H1 (cell line): ENCODE results near the gene DOP1A. TPM values are rescaled to one million over a fixed set of nuclear protein-coding genes. Genes with fewer than 3 reads are reported as not detected.

Experiments
- CTCF ChIA-PET: fragments of 300-600 bp; sonication (Branson Sonifier 250); formaldehyde crosslinking; loops from one replicate; lab custom pipeline; 2021; ENCODE audit not compliant: partially characterized antibody; lab: Charles Lee
- POLR2A ChIA-PET: fragments of 300-600 bp; sonication (Branson Sonifier 250); formaldehyde crosslinking; loops from one replicate; lab custom pipeline; 2021; ENCODE audit warnings: inconsistent platforms; ENCODE audit not compliant: partially characterized antibody; lab: Charles Lee
- DNase-seq, 2 experiments: peaks; one replicate each; pipeline versions ENCODE4 v3.0.0 to v3.0.0-alpha.2; 2010 to 2022; ENCODE audit warnings: low spot score in 2 of 2, low read depth in 1 of 2, mixed read lengths in 1 of 2
- FAIRE-seq: peaks from 2 replicates; lab custom pipeline; 2011; peaks lifted over from hg19 to GRCh38; lab: Jason Lieb, UNC
- H2AFZ ChIP-seq: 2 replicates; pipeline ENCODE4 v1.8.1; 2012; ENCODE audit warnings: low read length, inconsistent platforms
- H2AK5ac ChIP-seq: 2 replicates; pipeline ENCODE4 v1.6.1; 2013; ENCODE audit warnings: low read depth, low read length
- H2BK120ac ChIP-seq: replicated peaks from 2 replicates; pipeline ENCODE3; 2013; ENCODE audit warnings: low read depth, low read length, inconsistent platforms
- H2BK12ac ChIP-seq: 2 replicates; pipeline ENCODE4 v1.6.1; 2013; ENCODE audit warnings: low read depth, low read length
- H2BK15ac ChIP-seq: 2 replicates; pipeline ENCODE4 v1.6.1; 2013; ENCODE audit warnings: low read length
- H2BK20ac ChIP-seq: 2 replicates; pipeline ENCODE4 v1.6.1; 2013; ENCODE audit warnings: low read length
- H2BK5ac ChIP-seq: 2 replicates; pipeline ENCODE4 v1.6.1; 2013; ENCODE audit warnings: low read depth, low read length
- H3K14ac ChIP-seq: 2 replicates; pipeline ENCODE4 v1.6.1; 2013; ENCODE audit warnings: inconsistent platforms; ENCODE audit not compliant: insufficient read length
- H3K18ac ChIP-seq: 2 replicates; pipeline ENCODE4 v1.6.1; 2013; ENCODE audit warnings: low read length; ENCODE audit errors: extremely low read depth
- H3K23ac ChIP-seq: 2 replicates; pipeline ENCODE4 v1.6.1; 2013; ENCODE audit warnings: inconsistent platforms; ENCODE audit not compliant: insufficient read length
- H3K23me2 ChIP-seq: 2 replicates; pipeline ENCODE4 v1.6.1; 2013; ENCODE audit warnings: low read depth, low read length
- H3K27ac ChIP-seq: 2 replicates; pipeline ENCODE4 v1.6.1; 2011; ENCODE audit warnings: low read depth, low read length, inconsistent platforms
- H3K27me3 ChIP-seq, 4 experiments: replicated peaks in 1 of 4; 1 replicate in 1 of 4; 2 replicates in 3 of 4; pipeline versions ENCODE4 v1.6.1 to v1.8.1; 2011 to 2013; ENCODE audit warnings: low read length in 3 of 4, mild to moderate bottlenecking in 3 of 4, inconsistent platforms in 2 of 4, mixed read lengths in 2 of 4, moderate library complexity in 1 of 4; ENCODE audit not compliant: control insufficient read depth in 3 of 4, insufficient read depth in 3 of 4; ENCODE audit errors: extremely low read depth in 1 of 4
- H3K36me3 ChIP-seq, 4 experiments: 2 replicates each; pipeline versions ENCODE4 v1.6.1 to v1.8.1; 2011 to 2013; ENCODE audit warnings: mild to moderate bottlenecking in 4 of 4, low read length in 3 of 4, moderate library complexity in 2 of 4, control low read depth in 1 of 4, inconsistent platforms in 1 of 4; ENCODE audit not compliant: insufficient read depth in 4 of 4, control insufficient read depth in 2 of 4
- H3K4ac ChIP-seq: replicated peaks from 2 replicates; pipeline ENCODE3; 2013; ENCODE audit warnings: low read length, low read depth, mixed read lengths, inconsistent platforms; ENCODE audit not compliant: insufficient read length
- H3K4me1 ChIP-seq, 4 experiments: replicated peaks in 1 of 4; 1 replicate in 1 of 4; 2 replicates in 3 of 4; pipeline versions ENCODE4 v1.6.1 to v1.8.1; 2011 to 2013; ENCODE audit warnings: low read length in 3 of 4, inconsistent platforms in 2 of 4, mixed read lengths in 1 of 4; ENCODE audit not compliant: insufficient read depth in 4 of 4, control insufficient read depth in 3 of 4
- H3K4me2 ChIP-seq, 2 experiments: 2 replicates each; pipeline versions ENCODE4 v1.6.1 to v1.8.1; 2011 to 2013; ENCODE audit warnings: low read depth in 2 of 2, low read length in 2 of 2, control low read depth in 1 of 2, inconsistent platforms in 1 of 2, mild to moderate bottlenecking in 1 of 2; ENCODE audit not compliant: insufficient read depth in 1 of 2
- H3K4me3 ChIP-seq, 4 experiments: fragments of 200-600, 300-600 bp in 1 of 4; sonication (generic), shearing (Covaris generic), sonication (Bioruptor Twin) in 1 of 4; 2 replicates each; pipeline versions ENCODE4 v1.5.1 to v1.8.1; 2011 to 2016; ENCODE audit warnings: low read length in 4 of 4, low read depth in 3 of 4, control low read depth in 2 of 4, inconsistent platforms in 2 of 4, mild to moderate bottlenecking in 2 of 4, mixed read lengths in 1 of 4, moderate library complexity in 1 of 4; ENCODE audit not compliant: insufficient read depth in 2 of 4; ENCODE audit errors: extremely low read depth in 1 of 4
- H3K56ac ChIP-seq: replicated peaks from 2 replicates; pipeline ENCODE3; 2013; ENCODE audit warnings: low read depth, mild to moderate bottlenecking, mixed read lengths, low read length, inconsistent platforms; ENCODE audit not compliant: insufficient read length
- H3K79me1 ChIP-seq: 2 replicates; pipeline ENCODE4 v1.6.1; 2013; ENCODE audit warnings: low read depth, low read length, control low read depth
- H3K79me2 ChIP-seq, 2 experiments: 2 replicates each; pipeline versions ENCODE4 v1.6.1 to v1.8.1; 2012 to 2013; ENCODE audit warnings: low read length in 2 of 2, mild to moderate bottlenecking in 2 of 2, inconsistent platforms in 1 of 2; ENCODE audit not compliant: insufficient read depth in 2 of 2, control insufficient read depth in 1 of 2
- H3K9ac ChIP-seq, 4 experiments: replicated peaks in 1 of 4; 1 replicate in 1 of 4; 2 replicates in 3 of 4; pipeline versions ENCODE4 v1.6.1 to v1.8.1; 2011 to 2013; ENCODE audit warnings: low read depth in 3 of 4, low read length in 3 of 4, control low read depth in 2 of 4, mild to moderate bottlenecking in 2 of 4, moderate library complexity in 2 of 4, inconsistent platforms in 1 of 4; ENCODE audit errors: extremely low read depth in 1 of 4
- H3K9me3 ChIP-seq, 2 experiments: 2 replicates each; pipeline versions ENCODE4 v1.6.1 to v1.8.1; 2012 to 2013; ENCODE audit warnings: mild to moderate bottlenecking in 2 of 2, moderate library complexity in 2 of 2, control low read depth in 1 of 2, inconsistent platforms in 1 of 2, low read depth in 1 of 2, low read length in 1 of 2, mixed read lengths in 1 of 2; ENCODE audit not compliant: insufficient read depth in 2 of 2
- H4K20me1 ChIP-seq, 2 experiments: replicated peaks in 1 of 2; 2 replicates each; pipeline versions ENCODE3 to v1.8.1; 2011 to 2013; ENCODE audit warnings: inconsistent platforms in 2 of 2, low read length in 2 of 2, mild to moderate bottlenecking in 1 of 2; ENCODE audit not compliant: insufficient read depth in 2 of 2, control insufficient read depth in 1 of 2
- H4K5ac ChIP-seq: 2 replicates; pipeline ENCODE4 v1.6.1; 2013; ENCODE audit warnings: low read length, low read depth, mixed read lengths, inconsistent platforms; ENCODE audit not compliant: insufficient read length
- H4K8ac ChIP-seq: 2 replicates; pipeline ENCODE4 v1.8.0; 2013; ENCODE audit warnings: mild to moderate bottlenecking, moderate library complexity, low read length, inconsistent platforms; ENCODE audit not compliant: insufficient read depth; ENCODE audit errors: extremely low read depth
- H4K91ac ChIP-seq: replicated peaks from 2 replicates; pipeline ENCODE3; 2013; ENCODE audit warnings: low read length, mixed read lengths, inconsistent platforms; ENCODE audit not compliant: insufficient read length
- EP300 ChIP-seq, 2 experiments: IDR thresholded peaks; 1 replicate in 1 of 2; 2 replicates in 1 of 2; pipeline ENCODE4 v1.6.1; 2011 to 2012; ENCODE audit warnings: low read depth in 2 of 2, low read length in 2 of 2, mild to moderate bottlenecking in 2 of 2, borderline replicate concordance in 1 of 2, inconsistent platforms in 1 of 2, moderate library complexity in 1 of 2
- NANOG ChIP-seq: IDR thresholded peaks from 2 replicates; pipeline ENCODE4 v1.6.1; 2011; ENCODE audit warnings: low read length, low read depth, mild to moderate bottlenecking, inconsistent platforms; ENCODE audit not compliant: insufficient read depth, poor library complexity, severe bottlenecking
- PHF8 ChIP-seq: fragments of 200-600 bp; sonication (generic); conservative IDR thresholded peaks from 2 replicates; pipeline ENCODE4 v1.7.1; 2012; ENCODE audit warnings: low read depth, mild to moderate bottlenecking, inconsistent platforms, low read length, moderate library complexity
- RAD21 ChIP-seq, 2 experiments: IDR thresholded peaks in 1 of 2; conservative IDR thresholded peaks in 1 of 2; 2 replicates each; pipeline ENCODE4 v1.6.1; 2011; ENCODE audit warnings: low read depth in 2 of 2, low read length in 2 of 2, improper control_type of control experiment in 1 of 2, inconsistent platforms in 1 of 2, mild to moderate bottlenecking in 1 of 2, moderate library complexity in 1 of 2
- RXRA ChIP-seq: IDR thresholded peaks from 2 replicates; pipeline ENCODE4 v1.6.1; 2011; ENCODE audit warnings: low read depth, mild to moderate bottlenecking, low read length, moderate library complexity; ENCODE audit not compliant: insufficient read depth
- SIRT6 ChIP-seq: IDR thresholded peaks from one replicate; pipeline ENCODE4 v1.7.1; 2012; ENCODE audit warnings: low read length, inconsistent platforms
- SP2 ChIP-seq: IDR thresholded peaks from 2 replicates; pipeline ENCODE4 v1.6.1; 2012; ENCODE audit warnings: mild to moderate bottlenecking, low read length, inconsistent platforms
- SP4 ChIP-seq: IDR thresholded peaks from 2 replicates; pipeline ENCODE4 v1.6.1; 2012; ENCODE audit warnings: low read length, inconsistent platforms
- YY1 ChIP-seq: IDR thresholded peaks from 2 replicates; pipeline ENCODE4 v1.6.1; 2011; ENCODE audit warnings: low read depth, mild to moderate bottlenecking, low read length
- WGBS, 2 experiments: shearing (Covaris generic) in 1 of 2; methylation state at CpG; one replicate each; pipeline versions ENCODE4 v1.1.6 to v1.1.7; 2013 to 2015; ENCODE audit warnings: low lambda C conversion rate in 2 of 2, mixed read lengths in 2 of 2, inconsistent platforms in 1 of 2, low coverage in 1 of 2, missing lambda C conversion rate in 1 of 2; ENCODE audit not compliant: insufficient replicate concordance in 2 of 2, insufficient coverage in 1 of 2, insufficient read length in 1 of 2; ENCODE audit errors: extremely low coverage in 1 of 2, missing lambda C conversion rate in 1 of 2; 5-methylcytosine and 5-hydroxymethylcytosine counted together
- polyA plus RNA-seq, 7 experiments: library from polyadenylated mRNA; depleted of rRNA in 3 of 7; stranded (reverse) in 5 of 7; unstranded in 2 of 7; fragments of >200 nt in 5 of 7; fragments of 200-250 nt in 2 of 7; gene quantifications; 1 replicate in 5 of 7; 2 replicates in 1 of 7; 4 replicates in 1 of 7; pipeline versions ENCODE4 v1.2.1 to v1.2.3, GENCODE V29; 2011 to 2013; ENCODE audit warnings: missing spikeins in 2 of 7, mixed read lengths in 2 of 7
- total RNA-seq: library from RNA; stranded (reverse); fragmentation: NEBNext Ultra II Directional; extraction: Animal tissue kit (Norgen Biotek cat#: 25700); gene quantifications from 2 replicates; pipeline ENCODE4 v1.2.1, GENCODE V29; 2021
- TF ChIP-seq, protein P1 (sequence below): IDR thresholded peaks from 2 replicates; pipeline ENCODE4 v1.6.1; 2012; ENCODE audit warnings: inconsistent platforms
- TF ChIP-seq, protein P2 (sequence below): IDR thresholded peaks from 2 replicates; pipeline ENCODE4 v1.6.1; 2012; ENCODE audit warnings: inconsistent platforms

The DOP1A gene
- total and polyA plus RNA-seq, 2 of the 8 experiments (the other 6 are each of a cell fraction or from before 2014, with no cell fraction given): 7.5 to 14.7 TPM

DNA sequence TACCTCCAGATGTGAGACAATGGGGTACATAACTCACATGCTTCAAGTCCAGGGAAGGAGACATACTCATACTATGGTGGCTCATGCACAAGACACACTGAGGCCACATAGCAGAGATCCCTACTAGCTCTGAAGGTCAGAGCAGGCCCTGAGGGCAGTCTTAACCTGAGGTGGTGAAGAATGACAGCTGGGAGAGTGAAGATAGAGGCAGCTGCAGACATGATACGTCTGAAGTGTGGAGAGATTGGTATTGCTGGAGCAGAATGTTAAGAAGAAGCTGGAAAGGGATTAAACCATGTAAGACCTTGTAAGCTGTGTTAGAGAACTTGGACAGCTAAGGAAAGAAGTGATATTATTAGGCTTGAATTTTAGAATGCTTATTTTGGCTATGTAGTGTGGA, 92.7 kb downstream of the DOP1A start:
- WGBS, 2 experiments: 100% methylated on average over 1 of the region's 1 CpG; no CpG with 5 or more reads in 1 of the 2 experiments
- no peak for FAIRE-seq
- no peak overlapping the region for H3K14ac ChIP-seq
- no peak overlapping the region for H4K8ac ChIP-seq
- H3K4me2 ChIP-seq: no peak overlapping the region
- no peak overlapping the region for H3K9ac ChIP-seq
- no peak overlapping the region for H2BK12ac ChIP-seq
- no peaks in the 10 kb centered on the region for H3K79me1 ChIP-seq
- CTCF ChIA-PET: interaction anchor here (0.8 to 1.8 kb wide), 3 partner anchors 17 to 93 kb away, joined by 4 to 6 read pairs (median 5); partner anchors contain the start of gene DOP1A
- H3K4ac ChIP-seq: no peak overlapping the region
- no peak overlapping the region for H3K4me3 ChIP-seq
- DNase-seq: no peak
- POLR2A ChIA-PET: no interaction called here
- no peak overlapping the region for H2AK5ac ChIP-seq
- H3K36me3 ChIP-seq: peaks cover 0 to 44% (median 9%) of the 10 kb centered on the region in 4 experiments; a peak in 5 of 8 replicates
- H3K18ac ChIP-seq: no peak overlapping the region
- H3K79me2 ChIP-seq: no peaks in the 10 kb centered on the region
- H2BK15ac ChIP-seq: no peak overlapping the region
- H3K27me3 ChIP-seq: peaks cover 0 to 1% (median 0%) of the 10 kb centered on the region in 4 experiments; a peak in 1 of 7 replicates
- no peaks in the 10 kb centered on the region for H3K9me3 ChIP-seq
- H4K20me1 ChIP-seq: no peaks in the 10 kb centered on the region
- H2BK5ac ChIP-seq: no peak overlapping the region
- H2AFZ ChIP-seq: no peak overlapping the region
- no peak overlapping the region for H2BK120ac ChIP-seq
- no peak overlapping the region for H4K91ac ChIP-seq
- H4K5ac ChIP-seq: no peak overlapping the region
- no peak overlapping the region for H2BK20ac ChIP-seq
- no peak overlapping the region for H3K27ac ChIP-seq
- H3K4me1 ChIP-seq: no peaks in the 10 kb centered on the region
- no peaks in the 10 kb centered on the region for H3K23me2 ChIP-seq
- H3K23ac ChIP-seq: no peak overlapping the region
- H3K56ac ChIP-seq: no peak overlapping the region
- no peak for TF ChIP-seq PHF8
- TF ChIP-seq, protein P1, sequence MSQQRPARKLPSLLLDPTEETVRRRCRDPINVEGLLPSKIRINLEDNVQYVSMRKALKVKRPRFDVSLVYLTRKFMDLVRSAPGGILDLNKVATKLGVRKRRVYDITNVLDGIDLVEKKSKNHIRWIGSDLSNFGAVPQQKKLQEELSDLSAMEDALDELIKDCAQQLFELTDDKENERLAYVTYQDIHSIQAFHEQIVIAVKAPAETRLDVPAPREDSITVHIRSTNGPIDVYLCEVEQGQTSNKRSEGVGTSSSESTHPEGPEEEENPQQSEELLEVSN: no peak
- no peak for TF ChIP-seq NANOG
- TF ChIP-seq RXRA: no peak
- no peak for TF ChIP-seq SIRT6
- TF ChIP-seq SP2: no peak
- TF ChIP-seq SP4: no peak
- no peak for TF ChIP-seq RAD21 (IDR thresholded peaks at IDR 0.05 in 1 of 2, conservative IDR thresholded peaks at IDR 0.05 in 1 of 2; ENCODE audit: low read depth in 2 of 2, low read length in 2 of 2)
- TF ChIP-seq, protein P2, sequence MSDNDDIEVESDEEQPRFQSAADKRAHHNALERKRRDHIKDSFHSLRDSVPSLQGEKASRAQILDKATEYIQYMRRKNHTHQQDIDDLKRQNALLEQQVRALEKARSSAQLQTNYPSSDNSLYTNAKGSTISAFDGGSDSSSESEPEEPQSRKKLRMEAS: no peak
- TF ChIP-seq EP300 (IDR thresholded peaks at IDR 0.05; ENCODE audit: borderline replicate concordance in 1 of 2, low read depth in 2 of 2, low read length in 2 of 2): no peak
- TF ChIP-seq YY1: no peak
